Kidney (tissue), 14 donors: ENCODE data around the gene VTI1A. TPM values are rescaled to one million over a fixed set of nuclear protein-coding genes. Genes with fewer than 3 reads are reported as not detected.

Source experiments
- DNase-seq, 5 donors: peaks; one replicate each; pipeline ENCODE4 v3.0.0-alpha.2; 2013 to 2020
- FAIRE-seq: peaks from 2 replicates; lab custom pipeline; 2012; peaks lifted over from hg19 to GRCh38; lab: Jason Lieb, UNC
- H3K27ac ChIP-seq, 2 donors: one replicate each; pipeline ENCODE4 v1.7.0; 2013; ENCODE audit warnings: low read depth in 2 of 2, low read length in 2 of 2, inconsistent platforms in 1 of 2
- H3K27me3 ChIP-seq: one replicate; pipeline ENCODE4 v1.7.1; 2013; ENCODE audit warnings: low read length, inconsistent platforms; ENCODE audit not compliant: control insufficient read depth, insufficient read depth
- H3K36me3 ChIP-seq, 3 donors: one replicate each; pipeline versions ENCODE4 v1.7.0 to v1.7.1; 2013; ENCODE audit warnings: low read length in 3 of 3, control low read depth in 1 of 3, inconsistent platforms in 1 of 3; ENCODE audit not compliant: insufficient read depth in 3 of 3, control insufficient read depth in 2 of 3
- H3K4me1 ChIP-seq, 3 donors: one replicate each; pipeline versions ENCODE4 v1.7.0 to v1.7.1; 2013; ENCODE audit warnings: low read length in 3 of 3, inconsistent platforms in 1 of 3, low read depth in 1 of 3; ENCODE audit not compliant: control insufficient read depth in 2 of 3, insufficient read depth in 2 of 3
- H3K4me3 ChIP-seq, 3 donors: one replicate each; pipeline versions ENCODE4 v1.7.0 to v1.8.1; 2013; ENCODE audit warnings: low read length in 3 of 3, control low read depth in 1 of 3, inconsistent platforms in 1 of 3
- H3K9ac ChIP-seq, 3 donors: one replicate each; pipeline versions ENCODE4 v1.7.0 to v1.7.1; 2013; ENCODE audit warnings: low read length in 3 of 3, control low read depth in 1 of 3, inconsistent platforms in 1 of 3
- H3K9me3 ChIP-seq, 3 donors: one replicate each; pipeline versions ENCODE4 v1.7.0 to v1.7.1; 2013; ENCODE audit warnings: low read length in 3 of 3, control low read depth in 1 of 3, inconsistent platforms in 1 of 3; ENCODE audit not compliant: control insufficient read depth in 2 of 3, insufficient read depth in 1 of 3
- CTCF ChIP-seq: IDR thresholded peaks from 3 replicates; pipeline ENCODE4 v1.5.1; 2012; ENCODE audit warnings: mild to moderate bottlenecking, moderate library complexity, borderline replicate concordance; ENCODE audit not compliant: insufficient read depth; ENCODE audit errors: extremely low read depth
- intact Hi-C: fragments of 100-400 bp; cut with DNase I; formaldehyde crosslinking; loops from one replicate; pipeline ENCODE4 v1.11.1; 2022
- polyA plus RNA-seq: library from polyadenylated mRNA; stranded (reverse); fragments of 350-450 nt; fragmentation: Illumina TruSeq; extraction: RNeasy Lipid Tissue Mini Kit (QIAGEN cat#74804); gene quantifications from one replicate; pipeline ENCODE4 v1.2.3, GENCODE V29; 2014; ENCODE audit warnings: low read depth, low replicate concordance; ENCODE audit not compliant: insufficient read depth
- total RNA-seq: library from RNA; stranded (reverse); fragmentation: NEBNext Ultra II Directional; extraction: Animal tissue kit (Norgen Biotek cat#: 25700); gene quantifications from one replicate; pipeline ENCODE4 v1.2.1, GENCODE V29; 2021
- donor health status: control.
- donor health status: control.
- donor health status: control.
- donor health status: control.
- donor health status: control.
- donor health status: DM: yes; HTN: yes; CAD: no.
- donor health status: Normal renal cell carcinoma (clear cell type).

VTI1A gene
- total and polyA plus RNA-seq, 2 donors from 2014 or later, result 9.2 to 41.8 TPM

- no peaks in the 10 kb centered on the region for H3K27me3 ChIP-seq
- H3K36me3 ChIP-seq, result no peaks in the 10 kb centered on the region
- intact Hi-C loops, result no loop called here
- DNase-seq, result peak in 4 of 5 donors; percentile 53 to 78 (median 59)
- peak overlapping the region in 1 of 3 donors; percentile 10 for H3K4me3 ChIP-seq
- H3K9ac ChIP-seq, result no peak overlapping the region
- TF ChIP-seq CTCF, result no peak
- peaks cover 0 to 4% (median 0%) of the 10 kb centered on the region in 3 donors for H3K9me3 ChIP-seq
- peaks cover 0 to 10% (median 4%) of the 10 kb centered on the region in 3 donors for H3K4me1 ChIP-seq
- no peak for FAIRE-seq
- no peak overlapping the region for H3K27ac ChIP-seq
These were observed 345.6 kb downstream of the VTI1A start for GRCh38 chr10:112792487-112793201.

- no peak for TF ChIP-seq CTCF
- Histone ChIP-seq H3K4me3 (peak overlapping the region in 1 of 3 donors; percentile 10), H3K27me3 (no peaks in the 10 kb centered on the region), H3K4me1 (peaks cover 0 to 10% (median 4%) of the 10 kb centered on the region in 3 donors), H3K9me3 (peaks cover 0 to 4% (median 0%) of the 10 kb centered on the region in 3 donors), H3K9ac (no peak overlapping the region), H3K36me3 (no peaks in the 10 kb centered on the region), H3K27ac (no peak overlapping the region)
- intact Hi-C loops, result no loop called here
- DNase-seq (peak in 3 of 5 donors; percentile 16 to 43 (median 36)), FAIRE-seq (no peak)
These were observed 346.3 kb downstream of the VTI1A start for GRCh38 chr10:112793202-112793921.

GRCh38 chr10:112794201-112794600 lies 347.2 kb downstream of the VTI1A start:
- no peak overlapping the region for H3K27ac ChIP-seq
- intact Hi-C loops, result no loop called here
- TF ChIP-seq CTCF, result no peak
- H3K9me3 ChIP-seq, result peaks cover 0 to 3% (median 0%) of the 10 kb centered on the region in 3 donors
- no peak overlapping the region for H3K9ac ChIP-seq
- DNase-seq, result no peak
- H3K4me3 ChIP-seq, result no peak overlapping the region
- H3K27me3 ChIP-seq, result no peaks in the 10 kb centered on the region
- no peak for FAIRE-seq
- no peaks in the 10 kb centered on the region for H3K36me3 ChIP-seq
- peaks cover 0 to 10% (median 4%) of the 10 kb centered on the region in 3 donors for H3K4me1 ChIP-seq
